GM18868 (cell line): ENCODE measurements around the gene SLC6A3.
"Not testable (repeated sequence)": the region's sequence is repeated elsewhere in the genome, so short reads cannot be mapped to it uniquely, and the experiment has no call there.

Experiments used
- ATAC-seq: cut with Tn5 transposase; IDR thresholded peaks from one replicate; pipeline ENCODE4 v1.9.1; 2021; ENCODE audit warnings: mild to moderate bottlenecking, moderate library complexity; ENCODE audit not compliant: unreplicated experiment

Gene SLC6A3

GRCh38 chr5:1478271-1479035 lies 33.2 kb upstream of the SLC6A3 start:
- no peak for ATAC-seq

- no peak for ATAC-seq
These were observed 32.1 kb upstream of the SLC6A3 start for GRCh38 chr5:1477341-1477740.

DNA sequence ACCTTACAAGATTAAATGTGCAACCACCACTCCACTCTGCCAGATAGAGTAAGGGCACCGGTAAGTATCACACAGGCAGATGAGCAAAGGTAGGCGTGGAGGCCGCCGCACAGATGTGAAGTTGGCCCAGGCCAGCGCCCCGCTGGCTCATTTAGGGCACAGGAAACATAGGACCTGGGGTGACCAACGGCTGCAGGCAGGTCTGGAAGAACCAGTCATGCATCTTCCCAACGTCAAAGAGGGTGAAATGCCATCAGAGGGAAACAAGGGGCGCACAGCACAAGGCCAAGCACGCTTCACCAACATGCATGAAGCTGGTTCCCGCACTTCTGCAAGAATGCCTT lies 31.7 kb upstream of the SLC6A3 start:
- no peak for ATAC-seq

GRCh38 chr5:1476181-1476966 lies 31.1 kb upstream of the SLC6A3 start:
- ATAC-seq: no peak

- ATAC-seq: not testable (repeated sequence)
These were observed 30.3 kb upstream of the SLC6A3 start for GRCh38 chr5:1475544-1475900.

GRCh38 chr5:1474866-1475543 lies 29.8 kb upstream of the SLC6A3 start:
- no peak for ATAC-seq

DNA sequence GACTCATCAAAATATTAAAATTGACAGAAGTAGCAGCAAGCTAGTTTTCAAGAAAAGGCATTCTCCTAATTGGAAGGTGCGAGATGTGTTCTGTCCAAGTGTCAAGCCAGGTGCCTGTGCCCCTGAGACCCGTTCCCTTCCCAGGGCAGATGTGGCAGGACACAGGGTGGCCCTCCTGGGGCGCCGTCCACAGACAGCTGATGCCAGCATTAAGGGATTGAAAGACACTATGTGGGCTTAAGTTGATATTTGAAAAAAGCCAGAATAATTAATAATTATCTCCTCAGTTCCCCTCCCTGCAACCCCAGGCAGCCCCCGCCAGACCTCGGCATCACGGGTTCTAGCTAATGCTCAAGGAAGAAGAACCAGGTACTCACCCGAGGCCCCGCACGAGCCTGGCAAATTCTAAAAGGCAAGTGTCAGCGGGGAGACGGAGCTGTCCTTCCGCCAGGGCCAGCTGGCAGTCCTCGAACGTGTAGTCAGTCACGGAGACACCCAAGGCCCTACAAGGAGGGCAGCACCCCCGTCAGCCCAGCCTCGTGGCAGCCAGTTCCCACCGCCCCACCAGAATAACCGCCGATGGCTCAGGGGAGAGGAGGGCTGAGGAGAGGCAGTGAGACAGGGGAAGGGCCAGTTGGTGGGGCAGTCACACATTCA lies 29.1 kb upstream of the SLC6A3 start:
- ATAC-seq: no peak

DNA sequence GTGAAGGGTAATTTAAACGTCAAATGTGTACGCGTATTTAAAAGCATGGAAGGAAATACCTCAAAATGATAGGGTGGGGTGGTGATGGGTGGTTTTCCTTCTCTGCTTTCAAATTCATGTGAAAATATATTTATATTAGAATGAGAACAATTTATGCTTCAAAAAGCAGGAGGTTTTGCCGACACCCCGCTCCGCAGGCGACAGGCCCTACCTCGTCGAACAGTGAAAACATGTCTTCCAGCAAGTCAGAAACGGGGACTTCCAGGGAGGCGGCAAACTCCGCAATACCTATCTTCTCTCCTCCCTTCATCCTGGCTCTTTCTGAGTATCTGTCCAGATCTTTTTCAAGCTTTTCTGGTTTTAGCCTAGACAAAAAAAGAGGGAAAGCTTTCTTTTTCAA lies 28.5 kb upstream of the SLC6A3 start:
- no peak for ATAC-seq

- ATAC-seq: no peak
These were observed 27.9 kb upstream of the SLC6A3 start for GRCh38 chr5:1472964-1473628.

GRCh38 chr5:1471997-1472963 lies 27.0 kb upstream of the SLC6A3 start:
- ATAC-seq: no peak

DNA sequence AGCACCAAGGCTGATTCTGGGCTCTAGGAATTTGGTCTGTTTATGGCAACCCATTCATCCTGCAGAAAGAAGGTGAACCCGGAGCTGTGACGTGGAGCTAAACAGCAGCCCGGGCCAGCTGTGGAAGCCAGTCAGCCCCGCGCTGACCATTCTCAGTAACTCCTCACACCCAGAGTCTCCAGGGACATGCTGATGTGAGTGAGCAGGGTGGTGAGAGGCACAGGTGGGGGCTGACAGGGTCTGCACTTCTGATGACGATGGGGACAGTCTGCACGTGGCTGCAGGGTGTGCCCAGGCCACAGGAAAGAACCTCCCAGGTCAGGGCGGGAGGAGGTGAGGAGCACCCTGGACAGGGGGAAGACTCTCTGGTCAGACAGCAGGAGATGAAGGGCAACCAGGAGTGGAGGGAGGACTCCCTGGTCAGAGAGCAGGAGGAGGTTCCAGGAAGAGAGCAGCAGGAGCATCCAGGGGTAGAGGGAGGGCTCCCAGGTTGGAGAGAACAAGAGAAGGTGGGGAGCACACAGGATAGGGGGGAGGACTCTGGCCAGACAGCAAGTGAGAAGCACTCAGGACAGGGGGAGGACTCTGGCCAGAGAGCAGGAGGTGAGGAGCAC lies 26.1 kb upstream of the SLC6A3 start:
- ATAC-seq: no peak

DNA sequence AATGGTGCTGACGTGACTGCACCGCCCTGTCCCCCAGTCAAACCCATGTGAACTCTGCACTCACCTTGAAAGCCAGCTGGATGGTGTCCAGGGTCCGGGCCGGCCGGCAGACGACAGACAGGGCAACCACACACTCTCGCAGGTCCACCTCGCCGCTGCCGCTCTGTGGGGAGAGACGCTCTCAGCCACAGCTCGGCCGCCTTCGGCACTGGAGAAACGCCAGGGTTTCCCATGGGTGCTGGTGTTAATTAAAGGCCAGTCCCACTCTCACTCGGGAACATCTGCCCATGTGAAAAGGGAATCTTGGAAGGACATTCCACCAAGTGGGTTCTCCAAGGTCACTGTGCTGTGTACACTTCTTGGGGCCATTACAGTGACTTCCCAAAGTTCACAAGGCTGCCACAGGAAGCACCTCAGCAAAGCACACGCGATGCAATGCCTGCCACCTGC lies 25.5 kb upstream of the SLC6A3 start:
- ATAC-seq: no peak

DNA sequence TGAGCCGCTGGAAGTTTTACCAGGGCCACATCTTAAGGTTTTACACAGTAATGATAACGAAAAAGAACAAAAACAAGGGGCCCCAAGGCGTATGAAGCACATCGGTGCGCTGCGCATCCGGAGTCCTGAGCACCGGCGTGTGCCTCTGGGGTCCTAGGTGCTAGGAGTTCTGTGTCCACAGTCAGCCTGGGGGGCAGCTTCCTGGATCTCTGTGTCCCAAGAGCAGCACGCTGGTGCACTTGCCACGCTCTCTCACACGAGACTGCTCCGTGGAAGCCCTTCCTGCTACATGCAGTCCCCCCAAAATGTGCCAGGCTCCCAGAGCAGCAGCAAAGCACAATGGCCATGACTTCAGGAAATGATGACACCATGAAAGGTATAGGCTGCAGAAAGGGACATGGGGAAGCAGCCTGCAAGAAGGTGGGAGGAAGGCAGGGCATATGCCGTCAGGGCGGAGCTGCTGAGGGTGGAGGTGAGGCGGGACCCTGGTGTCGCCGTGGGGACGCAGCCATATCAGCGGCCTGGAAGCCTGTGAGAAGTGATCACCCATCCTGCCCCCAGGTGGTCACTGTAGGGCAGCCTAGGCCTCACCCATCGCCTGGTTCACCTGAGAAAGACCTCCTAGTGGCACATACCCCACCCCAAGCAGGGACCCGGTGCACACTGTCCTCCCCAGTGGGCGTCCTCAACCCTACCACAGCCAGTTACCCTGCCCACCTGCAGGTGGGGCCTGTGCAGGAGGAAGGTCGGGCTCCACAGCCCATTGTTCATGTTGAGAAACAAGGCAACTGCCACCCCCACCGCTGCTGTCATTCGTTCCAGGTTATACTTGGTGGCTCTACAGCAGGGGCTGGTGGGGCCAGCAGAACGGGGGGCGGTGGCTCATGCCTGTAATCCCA lies 23.6 kb upstream of the SLC6A3 start:
- ATAC-seq: no peak

DNA sequence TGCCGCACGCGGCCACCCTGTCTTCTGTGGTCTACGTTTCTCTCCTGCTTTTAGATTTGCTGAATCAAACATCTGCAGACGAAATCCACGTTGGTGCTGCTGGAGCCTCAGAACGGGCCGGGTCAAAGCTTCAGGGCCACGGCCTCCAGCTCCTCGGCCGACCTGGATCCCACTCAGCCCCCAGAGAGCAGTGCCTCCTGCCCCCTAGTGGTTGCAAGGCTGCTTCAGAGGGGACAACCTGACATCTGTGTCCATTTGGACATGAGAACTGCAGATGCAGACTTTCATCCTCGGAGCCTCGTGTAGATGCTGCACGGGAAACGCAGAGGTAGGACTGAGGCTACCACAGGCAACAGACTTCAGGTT lies 23.0 kb upstream of the SLC6A3 start:
- no peak for ATAC-seq

- no peak for ATAC-seq
These were observed 22.4 kb upstream of the SLC6A3 start for GRCh38 chr5:1467341-1468246.

GRCh38 chr5:1466631-1467265 lies 21.5 kb upstream of the SLC6A3 start:
- ATAC-seq: no peak

DNA sequence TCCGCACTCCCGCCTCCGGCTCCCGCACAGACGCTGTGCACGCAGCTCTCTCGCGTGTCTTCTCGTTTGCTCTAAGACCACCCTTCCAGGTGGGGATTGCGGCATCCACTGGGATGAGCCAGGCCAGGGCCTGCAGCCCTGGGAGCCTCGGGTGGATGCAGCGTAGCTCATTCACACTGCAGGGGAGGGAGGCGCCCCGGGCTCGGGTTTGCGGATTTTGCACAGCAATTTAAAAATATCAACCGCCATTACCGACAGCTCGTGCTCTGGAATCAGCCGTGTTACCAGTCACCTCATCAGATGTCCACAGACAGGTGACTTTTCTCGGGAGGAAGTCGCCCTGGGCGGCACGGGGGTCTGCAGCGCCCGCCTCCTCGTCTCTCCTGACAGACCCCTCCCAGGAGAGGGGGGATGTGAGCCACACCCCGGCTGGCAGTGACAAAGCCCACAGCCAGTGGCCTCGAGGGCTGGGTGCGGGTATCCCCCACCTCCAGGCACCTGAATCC lies 20.8 kb upstream of the SLC6A3 start:
- no peak for ATAC-seq
